Lower leg skin (tissue), 3 donors: ENCODE data around the gene TMOD3.

Experiments
- POLR2A ChIP-seq, 2 donors: fragments of 450-650 bp; IDR thresholded peaks; one replicate each; pipeline ENCODE4 v1.6.1; 2016 to 2017; ENCODE audit warnings: antibody characterized with exemption in 2 of 2, mild to moderate bottlenecking in 1 of 2, moderate library complexity in 1 of 2
- TF ChIP-seq, protein P1 (sequence below), 3 donors: fragments of 450-650 bp; IDR thresholded peaks; one replicate each; pipeline ENCODE4 v1.5.1; 2016; ENCODE audit warnings: antibody characterized with exemption in 3 of 3, mild to moderate bottlenecking in 3 of 3, moderate library complexity in 2 of 3

DNA sequence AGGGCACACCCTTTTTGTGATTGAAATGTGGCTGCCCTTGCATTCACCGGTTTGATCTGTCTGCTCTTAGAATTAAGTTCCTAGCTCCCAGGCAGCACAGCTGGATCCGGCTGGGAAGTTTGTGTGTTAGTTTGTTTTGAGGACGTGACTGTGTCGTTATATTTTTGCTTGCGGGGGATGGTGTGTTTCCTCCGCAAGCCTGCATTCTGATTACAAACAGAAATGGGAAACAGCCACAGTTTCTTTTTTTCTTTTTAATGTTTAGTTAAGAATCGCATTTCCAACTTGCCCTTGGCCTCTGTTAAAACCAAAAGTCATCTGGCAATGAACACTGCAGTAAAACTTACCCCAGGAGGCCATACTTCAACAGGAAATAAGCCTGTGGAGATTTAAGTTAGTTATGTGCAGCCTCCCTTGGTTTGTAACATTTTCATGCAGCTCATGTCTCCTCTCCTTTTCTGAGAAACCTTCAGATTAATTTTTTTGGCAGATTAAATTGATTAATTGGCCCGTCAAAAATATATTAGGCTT, 888 bp downstream of the TMOD3 start:
- TF ChIP-seq, protein P1, sequence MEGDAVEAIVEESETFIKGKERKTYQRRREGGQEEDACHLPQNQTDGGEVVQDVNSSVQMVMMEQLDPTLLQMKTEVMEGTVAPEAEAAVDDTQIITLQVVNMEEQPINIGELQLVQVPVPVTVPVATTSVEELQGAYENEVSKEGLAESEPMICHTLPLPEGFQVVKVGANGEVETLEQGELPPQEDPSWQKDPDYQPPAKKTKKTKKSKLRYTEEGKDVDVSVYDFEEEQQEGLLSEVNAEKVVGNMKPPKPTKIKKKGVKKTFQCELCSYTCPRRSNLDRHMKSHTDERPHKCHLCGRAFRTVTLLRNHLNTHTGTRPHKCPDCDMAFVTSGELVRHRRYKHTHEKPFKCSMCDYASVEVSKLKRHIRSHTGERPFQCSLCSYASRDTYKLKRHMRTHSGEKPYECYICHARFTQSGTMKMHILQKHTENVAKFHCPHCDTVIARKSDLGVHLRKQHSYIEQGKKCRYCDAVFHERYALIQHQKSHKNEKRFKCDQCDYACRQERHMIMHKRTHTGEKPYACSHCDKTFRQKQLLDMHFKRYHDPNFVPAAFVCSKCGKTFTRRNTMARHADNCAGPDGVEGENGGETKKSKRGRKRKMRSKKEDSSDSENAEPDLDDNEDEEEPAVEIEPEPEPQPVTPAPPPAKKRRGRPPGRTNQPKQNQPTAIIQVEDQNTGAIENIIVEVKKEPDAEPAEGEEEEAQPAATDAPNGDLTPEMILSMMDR (IDR thresholded peaks at IDR 0.05): no peak
- TF ChIP-seq POLR2A (IDR thresholded peaks at IDR 0.05): no peak
